ENCODE data around the gene TSNAXIP1. TPM values are rescaled to one million over a fixed set of nuclear protein-coding genes. Genes with fewer than 3 reads are reported as not detected.
A peak's percentile ranks its signal among the peaks of the same experiment; 100 is the strongest.

Gene TSNAXIP1
- total and polyA plus RNA-seq, 9 of the 15 experiments (the other 6 are each of a cell fraction or from before 2014, with no cell fraction given), result 0.03 to 0.24 (median 0.11) TPM; not detected in 4

GRCh38 chr16:67872631-67873434 is 66.1 kb downstream of the TSNAXIP1 start, which contains the start of gene EDC4 (continued):
- TF ChIP-seq HMBOX1 (IDR thresholded peaks at IDR 0.05), result no peak
- TF ChIP-seq PHF21A (IDR thresholded peaks at IDR 0.05; ENCODE audit: borderline replicate concordance, low read depth), result 0 out of 2 replicates have a peak, but pooled peaks have one; percentile 56
- no peak for TF ChIP-seq ZNF384 (IDR thresholded peaks at IDR 0.05; ENCODE audit: low read depth, low read length)
- TF ChIP-seq CHD7 (IDR thresholded peaks at IDR 0.05; ENCODE audit: low read depth, low read length), result no peak
- TF ChIP-seq CEBPZ (IDR thresholded peaks at IDR 0.05; ENCODE audit: borderline replicate concordance, low read depth, low read length), result no peak
- TF ChIP-seq ELF2 (CRISPR knock-in tag; IDR thresholded peaks at IDR 0.05), result peak; percentile 77; the same call in 1 of the 2 replicates
- TF ChIP-seq ZNF668 (CRISPR knock-in tag; IDR thresholded peaks at IDR 0.05), result no peak
- TF ChIP-seq SMAD4 (CRISPR knock-in tag; conservative IDR thresholded peaks at IDR 0.05), result peak; percentile 70
- no peak for TF ChIP-seq HNRNPH1 (optimal IDR thresholded peaks at IDR 0.05; ENCODE audit: low read depth, low read length)
- no peak for TF ChIP-seq TCF7 (IDR thresholded peaks at IDR 0.05; ENCODE audit: borderline replicate concordance)
- TF ChIP-seq POLR3A (IDR thresholded peaks at IDR 0.05; ENCODE audit: borderline replicate concordance, extremely low read depth, insufficient read depth, insufficient read length), result no peak

Data from K562 (cell line).